Measurements from ENCODE around the gene VNN1. TPM values are rescaled to one million over a fixed set of nuclear protein-coding genes. Genes with fewer than 3 reads are reported as not detected.

The VNN1 gene
- total RNA-seq, 1 experiment from 2014 or later = not detected

DNA sequence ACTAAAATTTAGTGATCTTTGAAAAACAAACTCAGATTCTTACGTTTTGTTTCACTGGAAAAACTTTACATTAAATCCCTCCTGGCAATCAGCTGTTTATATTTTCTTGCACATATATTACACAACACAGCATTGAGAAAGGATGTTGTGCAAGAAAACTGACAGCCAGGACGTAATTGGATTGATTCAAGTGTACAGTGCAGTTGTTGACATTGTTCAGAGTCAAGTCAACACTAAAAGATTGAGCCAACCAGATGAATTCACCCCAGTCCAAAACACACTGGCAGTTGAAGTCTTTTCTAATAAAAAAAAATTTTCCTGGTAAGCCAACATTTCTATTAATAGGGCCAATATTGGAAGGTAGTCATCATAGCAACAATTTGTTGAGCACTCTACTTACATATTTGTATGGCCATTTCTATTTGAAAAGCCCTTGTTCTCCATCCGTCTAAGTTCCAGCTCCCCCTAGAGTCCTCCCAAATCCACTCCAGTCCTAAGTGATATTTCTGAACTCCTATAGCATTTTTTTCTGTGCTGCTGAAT lies 20.9 kb upstream of the VNN1 start:
- TF ChIP-seq CBX3 (IDR thresholded peaks at IDR 0.05; ENCODE audit: low read depth) (no peak), RAD21 (IDR thresholded peaks at IDR 0.05; ENCODE audit: low read depth) (peak; percentile 43)
- TF ChIP-seq, protein P1, sequence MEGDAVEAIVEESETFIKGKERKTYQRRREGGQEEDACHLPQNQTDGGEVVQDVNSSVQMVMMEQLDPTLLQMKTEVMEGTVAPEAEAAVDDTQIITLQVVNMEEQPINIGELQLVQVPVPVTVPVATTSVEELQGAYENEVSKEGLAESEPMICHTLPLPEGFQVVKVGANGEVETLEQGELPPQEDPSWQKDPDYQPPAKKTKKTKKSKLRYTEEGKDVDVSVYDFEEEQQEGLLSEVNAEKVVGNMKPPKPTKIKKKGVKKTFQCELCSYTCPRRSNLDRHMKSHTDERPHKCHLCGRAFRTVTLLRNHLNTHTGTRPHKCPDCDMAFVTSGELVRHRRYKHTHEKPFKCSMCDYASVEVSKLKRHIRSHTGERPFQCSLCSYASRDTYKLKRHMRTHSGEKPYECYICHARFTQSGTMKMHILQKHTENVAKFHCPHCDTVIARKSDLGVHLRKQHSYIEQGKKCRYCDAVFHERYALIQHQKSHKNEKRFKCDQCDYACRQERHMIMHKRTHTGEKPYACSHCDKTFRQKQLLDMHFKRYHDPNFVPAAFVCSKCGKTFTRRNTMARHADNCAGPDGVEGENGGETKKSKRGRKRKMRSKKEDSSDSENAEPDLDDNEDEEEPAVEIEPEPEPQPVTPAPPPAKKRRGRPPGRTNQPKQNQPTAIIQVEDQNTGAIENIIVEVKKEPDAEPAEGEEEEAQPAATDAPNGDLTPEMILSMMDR (IDR thresholded peaks at IDR 0.05 in 2 of 3, conservative IDR thresholded peaks at IDR 0.05 in 1 of 3; ENCODE audit: borderline replicate concordance in 1 of 3, insufficient read depth in 1 of 3, low read depth in 2 of 3, low read length in 2 of 3) = peak; percentile 7 to 57 (median 44); a peak in 4 of 6 replicates
- H2AFZ ChIP-seq (ENCODE audit: low read depth, low read length, poor library complexity, severe bottlenecking) = no peak overlapping the region
- H3K9ac ChIP-seq (ENCODE audit: low read length) = no peak overlapping the region
- CTCF ChIA-PET = interaction anchor here (1.3 to 1.7 kb wide), 2 partner anchors 11 to 19 kb away, joined by 5 to 6 read pairs; no protein-coding TSS in a partner anchor
- H4K20me1 ChIP-seq (ENCODE audit: insufficient read depth) = no peaks in the 10 kb centered on the region
- intact Hi-C loops (cut with micrococcal nuclease) = no loop called here
- H3K9me2 ChIP-seq (ENCODE audit: insufficient read depth) = no peaks in the 10 kb centered on the region
- H3K36me3 ChIP-seq (ENCODE audit: control insufficient read depth in 1 of 2, insufficient read depth in 2 of 2, low read length in 2 of 2) = no peaks in the 10 kb centered on the region
- no peaks in the 10 kb centered on the region for H3K9me3 ChIP-seq (ENCODE audit: control insufficient read depth in 1 of 2, insufficient read depth in 1 of 2, low read depth in 1 of 2, low read length in 2 of 2)
- RAD21 ChIA-PET (ENCODE audit: low non-redundant PET in 1 of 2, low total read pairs in 2 of 2, uncharacterized antibody in 2 of 2, unreplicated experiment in 2 of 2) = no interaction called here
- no peak overlapping the region for H3K4me3 ChIP-seq (replicated peaks in 1 of 2; ENCODE audit: low read depth in 1 of 2, low read length in 2 of 2)
- no peaks in the 10 kb centered on the region for H3K79me2 ChIP-seq (ENCODE audit: insufficient read depth, low read length)
- no peaks in the 10 kb centered on the region for H3K4me1 ChIP-seq (ENCODE audit: control insufficient read depth in 1 of 2, insufficient read depth in 2 of 2, low read length in 2 of 2)
- BruUV-seq (replicated peaks) = no TSS peak
- no peak overlapping the region for H3K4me2 ChIP-seq (ENCODE audit: low read length)
- no peaks in the 10 kb centered on the region for H3K27me3 ChIP-seq (ENCODE audit: insufficient read depth, low read length)
- no peak overlapping the region for H3K27ac ChIP-seq (ENCODE audit: low read depth, low read length)
- POLR2A ChIA-PET = no interaction called here
- peak; percentile 79 for ATAC-seq
- DNase-seq (ENCODE audit: low read depth, low spot score) = peak; percentile 28

DNA sequence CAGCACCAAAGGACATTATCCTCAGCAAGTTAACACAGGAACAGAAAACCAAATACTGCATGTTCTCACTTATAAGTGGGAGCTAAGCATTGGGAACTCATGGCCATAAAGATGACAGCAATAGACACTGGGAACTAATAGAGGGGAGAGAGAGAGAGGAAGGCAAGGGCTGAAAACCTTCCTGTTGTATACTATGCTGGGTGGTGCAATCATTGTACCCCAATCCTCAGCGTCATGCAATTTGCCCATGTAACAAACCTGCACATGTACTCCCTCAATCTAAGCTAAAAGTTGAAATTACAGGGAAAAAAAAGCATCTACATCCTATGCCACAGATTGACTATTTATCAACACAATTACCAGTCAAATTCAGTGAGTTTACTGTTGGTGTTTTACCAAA lies 20.0 kb upstream of the VNN1 start:
- Histone ChIP-seq H3K27ac (ENCODE audit: low read depth, low read length) (no peak overlapping the region), H4K20me1 (ENCODE audit: insufficient read depth) (no peaks in the 10 kb centered on the region), H2AFZ (ENCODE audit: low read depth, low read length, poor library complexity, severe bottlenecking) (no peak overlapping the region), H3K4me2 (ENCODE audit: low read length) (no peak overlapping the region), H3K4me3 (replicated peaks in 1 of 2; ENCODE audit: low read depth in 1 of 2, low read length in 2 of 2) (no peak overlapping the region), H3K9me3 (ENCODE audit: control insufficient read depth in 1 of 2, insufficient read depth in 1 of 2, low read depth in 1 of 2, low read length in 2 of 2) (no peaks in the 10 kb centered on the region), H3K9ac (ENCODE audit: low read length) (no peak overlapping the region), H3K36me3 (ENCODE audit: control insufficient read depth in 1 of 2, insufficient read depth in 2 of 2, low read length in 2 of 2) (no peaks in the 10 kb centered on the region), H3K79me2 (ENCODE audit: insufficient read depth, low read length) (no peaks in the 10 kb centered on the region), H3K9me2 (ENCODE audit: insufficient read depth) (no peaks in the 10 kb centered on the region), H3K27me3 (ENCODE audit: insufficient read depth, low read length) (no peaks in the 10 kb centered on the region), H3K4me1 (ENCODE audit: control insufficient read depth in 1 of 2, insufficient read depth in 2 of 2, low read length in 2 of 2) (no peaks in the 10 kb centered on the region)
- DNase-seq (ENCODE audit: low read depth, low spot score) = no peak
- ATAC-seq = no peak
- intact Hi-C loops (cut with micrococcal nuclease) = no loop called here
- TF ChIP-seq EZH2phosphoT487 (IDR thresholded peaks at IDR 0.05; ENCODE audit: borderline replicate concordance) (no peak), ELF1 (IDR thresholded peaks at IDR 0.05; ENCODE audit: borderline replicate concordance, low read depth) (no peak), POLR2A (IDR thresholded peaks at IDR 0.05; ENCODE audit: borderline replicate concordance, extremely low read depth, insufficient read depth, insufficient read length) (no peak), POLR2AphosphoS5 (IDR thresholded peaks at IDR 0.05; ENCODE audit: low read depth, low read length) (no peak), JUND (IDR thresholded peaks at IDR 0.05) (no peak), SIN3A (IDR thresholded peaks at IDR 0.05; ENCODE audit: low read depth) (no peak), ZFX (IDR thresholded peaks at IDR 0.05) (no peak)
- TF ChIP-seq, protein P1 (IDR thresholded peaks at IDR 0.05 in 2 of 3, conservative IDR thresholded peaks at IDR 0.05 in 1 of 3; ENCODE audit: borderline replicate concordance in 1 of 3, insufficient read depth in 1 of 3, low read depth in 2 of 3, low read length in 2 of 3) = no peak
- ChIA-PET RAD21 (ENCODE audit: low non-redundant PET in 1 of 2, low total read pairs in 2 of 2, uncharacterized antibody in 2 of 2, unreplicated experiment in 2 of 2) (no interaction called here), CTCF (no interaction called here), POLR2A (no interaction called here)
- BruUV-seq (replicated peaks) = no TSS peak

Data from HCT116 (cell line).